GM04503 (cell line): ENCODE measurements around the gene WDR33.

Experiments used
- DNase-seq: peaks from one replicate; pipeline ENCODE4 v3.0.0-alpha.2; 2012; ENCODE audit warnings: low read depth

WDR33 gene

GRCh38 chr2:127695491-127696472, 115.2 kb downstream of the WDR33 start:
- no peak for DNase-seq

GRCh38 chr2:127694986-127695385, 116.0 kb downstream of the WDR33 start:
- DNase-seq = no peak

- DNase-seq = no peak
Measured at GRCh38 chr2:127690696-127691095, 120.3 kb downstream of the WDR33 start.

- DNase-seq = no peak
Measured at GRCh38 chr2:127688405-127688804, 122.6 kb downstream of the WDR33 start.

GRCh38 chr2:127685410-127686080, 125.4 kb downstream of the WDR33 start:
- no peak for DNase-seq

- DNase-seq = no peak
Measured at GRCh38 chr2:127683757-127684156, 127.2 kb downstream of the WDR33 start.

GRCh38 chr2:127683056-127683455, 127.9 kb downstream of the WDR33 start:
- no peak for DNase-seq

GRCh38 chr2:127681976-127682857, 128.8 kb downstream of the WDR33 start:
- no peak for DNase-seq

- DNase-seq = no peak
Measured at GRCh38 chr2:127681288-127681804, 129.6 kb downstream of the WDR33 start.

- DNase-seq = no peak
Measured at GRCh38 chr2:127680706-127681287, 130.2 kb downstream of the WDR33 start.

GRCh38 chr2:127679680-127680361, 131.2 kb downstream of the WDR33 start:
- DNase-seq = no peak

- no peak for DNase-seq
Measured at GRCh38 chr2:127678991-127679390, 132.0 kb downstream of the WDR33 start.

GRCh38 chr2:127678531-127678930, 132.4 kb downstream of the WDR33 start:
- DNase-seq = no peak

GRCh38 chr2:127676906-127677305, 134.1 kb downstream of the WDR33 start:
- DNase-seq = no peak

GRCh38 chr2:127675331-127676261, 135.4 kb downstream of the WDR33 start, which contains the start of gene LIMS2:
TSS of gene LIMS2 (minus strand) at chr2:127675530. CDS start at chr2:127675024, 506 bp downstream.
- DNase-seq = peak; percentile 34

- no peak for DNase-seq
Measured at GRCh38 chr2:127674241-127675209, 136.4 kb downstream of the WDR33 start.

GRCh38 chr2:127673291-127674069, 137.5 kb downstream of the WDR33 start:
- DNase-seq = no peak
